GM12878 (cell line): ENCODE data around the gene ZBTB5. TPM values are rescaled to one million over a fixed set of nuclear protein-coding genes. Genes with fewer than 3 reads are reported as not detected.

Experiments used
- ATAC-seq: fragments of 200-7000 bp; cut with Tn5 transposase; 3 replicates; pipeline ENCODE4 v1.9.1; 2020; ENCODE audit warnings: mild to moderate bottlenecking, moderate library complexity
- BruUV-seq: library from RNA; stranded (reverse); fragments of 400-500 nt; replicated peaks from 2 replicates; lab custom pipeline; 2021; lab: Mats Ljungman, UMichigan
- CTCF ChIA-PET: fragments of 300-600 bp; sonication (Branson Sonifier 250); formaldehyde crosslinking; extraction: SDS; loops from one replicate; lab custom pipeline; 2021; ENCODE audit warnings: inconsistent platforms; lab: Yijun Ruan, JAX
- POLR2A ChIA-PET: fragments of 350-600 bp; formaldehyde crosslinking; extraction: SDS; loops from one replicate; lab custom pipeline; 2021; ENCODE audit warnings: inconsistent platforms; lab: Charles Lee
- RAD21 ChIA-PET: fragments of 300-600 bp; sonication (Branson Sonifier 250); formaldehyde crosslinking; loops from one replicate; lab custom pipeline; 2023; ENCODE audit warnings: antibody characterized with exemption; ENCODE audit not compliant: unreplicated experiment; lab: Charles Lee
- SMC1A ChIA-PET: fragments of 300-600 bp; sonication (Branson Sonifier 250); formaldehyde crosslinking; loops from one replicate; lab custom pipeline; 2023; ENCODE audit not compliant: unreplicated experiment, uncharacterized antibody; lab: Charles Lee
- DNase-seq: peaks from one replicate; pipeline ENCODE4 v3.0.0-alpha.2; 2011; ENCODE audit warnings: low read depth, low spot score
- FAIRE-seq: peaks from 3 replicates; lab custom pipeline; 2011; peaks lifted over from hg19 to GRCh38; lab: Jason Lieb, UNC
- H2AFZ ChIP-seq: 2 replicates; pipeline ENCODE4 v1.6.0; 2011; ENCODE audit warnings: low read depth, low read length, control low read depth; ENCODE audit not compliant: control insufficient read depth
- H3K27ac ChIP-seq: 2 replicates; pipeline ENCODE4 v1.5.1; 2011; ENCODE audit warnings: control low read depth; ENCODE audit not compliant: control insufficient read depth, insufficient read depth
- H3K27me3 ChIP-seq, 2 experiments: replicated peaks in 1 of 2; 2 replicates each; pipeline versions ENCODE4 v1.6.0 to v1.6.1; 2011; ENCODE audit warnings: low read length in 1 of 2; ENCODE audit not compliant: control insufficient read depth in 2 of 2, insufficient read depth in 2 of 2
- H3K36me3 ChIP-seq, 2 experiments: 2 replicates each; pipeline ENCODE4 v1.5.1; 2011; ENCODE audit warnings: low read length in 1 of 2; ENCODE audit not compliant: control insufficient read depth in 2 of 2, insufficient read depth in 2 of 2
- H3K4me1 ChIP-seq: 2 replicates; pipeline ENCODE4 v1.6.1; 2011; ENCODE audit warnings: mild to moderate bottlenecking, low read length, moderate library complexity, mixed read lengths; ENCODE audit not compliant: control insufficient read depth, insufficient read depth
- H3K4me2 ChIP-seq: 2 replicates; pipeline ENCODE4 v1.6.0; 2011; ENCODE audit warnings: control low read depth; ENCODE audit not compliant: control insufficient read depth, insufficient read depth
- H3K4me3 ChIP-seq: fragments of 200-600 bp; sonication (generic); 2 replicates; pipeline ENCODE4 v1.5.1; 2016
- H3K79me2 ChIP-seq: 2 replicates; pipeline ENCODE4 v1.6.0; 2011; ENCODE audit warnings: low read length; ENCODE audit not compliant: control insufficient read depth, insufficient read depth
- H3K9ac ChIP-seq: 2 replicates; pipeline ENCODE4 v1.8.0; 2011; ENCODE audit warnings: low read length, control low read depth, mixed read lengths; ENCODE audit not compliant: control insufficient read depth, insufficient read depth
- H3K9me3 ChIP-seq: replicated peaks from 3 replicates; pipeline ENCODE4 v1.5.1; 2011; ENCODE audit warnings: mild to moderate bottlenecking, low read length; ENCODE audit not compliant: control insufficient read depth, insufficient read depth
- H4K20me1 ChIP-seq: 2 replicates; pipeline ENCODE4 v1.6.0; 2011; ENCODE audit not compliant: control insufficient read depth, insufficient read depth
- ASH2L ChIP-seq: fragments of 300-600, 200-600 bp; sonication (generic); IDR thresholded peaks from 2 replicates; pipeline ENCODE4 v1.6.1; 2017; ENCODE audit warnings: low read depth, mild to moderate bottlenecking, borderline replicate concordance
- BACH1 ChIP-seq: fragments of 450-650 bp; IDR thresholded peaks from 2 replicates; pipeline ENCODE4 v1.6.1; 2017; ENCODE audit warnings: mild to moderate bottlenecking, borderline replicate concordance
- BCL11A ChIP-seq: IDR thresholded peaks from 2 replicates; pipeline ENCODE4 v1.6.1; 2011; ENCODE audit warnings: low read depth, low read length
- MYB ChIP-seq: fragments of 150-350 bp; IDR thresholded peaks from 2 replicates; pipeline ENCODE4 v1.6.1; 2014; ENCODE audit warnings: mild to moderate bottlenecking, low read depth, low read length, borderline replicate concordance
- NR2C1 ChIP-seq: fragments of 450-650 bp; IDR thresholded peaks from 2 replicates; pipeline ENCODE4 v1.6.1; 2017; ENCODE audit warnings: antibody characterized with exemption, mild to moderate bottlenecking, moderate library complexity
- RAD21 ChIP-seq: IDR thresholded peaks from 2 replicates; pipeline ENCODE4 v1.6.1; 2011; ENCODE audit warnings: mild to moderate bottlenecking, low read depth, low read length, moderate library complexity; ENCODE audit not compliant: insufficient read depth
- RCOR1 ChIP-seq: conservative IDR thresholded peaks from 2 replicates; pipeline ENCODE4 v1.6.1; 2012; ENCODE audit warnings: low read depth, low read length, improper control_type of control experiment
- SREBF2 ChIP-seq: IDR thresholded peaks from 2 replicates; pipeline ENCODE4 v1.6.1; 2012; ENCODE audit warnings: mild to moderate bottlenecking, low read length
- ZBED1 ChIP-seq: IDR thresholded peaks from 2 replicates; pipeline ENCODE4 v1.6.1; 2016; ENCODE audit warnings: borderline replicate concordance
- WGBS: methylation state at CpG from one replicate; pipeline ENCODE4 v1.1.6; 2016; ENCODE audit warnings: low lambda C conversion rate; ENCODE audit not compliant: insufficient replicate concordance, insufficient coverage; ENCODE audit errors: missing lambda C conversion rate; 5-methylcytosine and 5-hydroxymethylcytosine counted together
- in situ Hi-C: fragments of 300-500 bp; cut with MboI; formaldehyde crosslinking; loops from 9 replicates; pipeline ENCODE4 v1.14.3; 2018; ENCODE audit warnings: mixed read lengths
- intact Hi-C: fragments of 100-400 bp; cut with micrococcal nuclease; formaldehyde crosslinking; loops from one replicate; pipeline ENCODE4 v1.14.2; 2022; ENCODE audit not compliant: unreplicated experiment
- polyA plus RNA-seq, 11 experiments: library from polyadenylated mRNA; depleted of rRNA in 4 of 11; unstranded in 6 of 11; stranded (reverse) in 5 of 11; fragments of >200 nt; fragmentation: Nextera tagmentation in 4 of 11; fragmentation: Illumina TruSeq in 1 of 11; extraction: Ambion mirVana in 4 of 11; extraction: Trizol in 1 of 11; gene quantifications; 1 replicate in 1 of 11; 2 replicates in 10 of 11; pipeline versions ENCODE4 v1.2.1 to v1.2.3, GENCODE V29; 2011 to 2016; ENCODE audit warnings: inconsistent platforms in 2 of 11, missing spikeins in 2 of 11, low read depth in 1 of 11
- total RNA-seq, 4 experiments: library from RNA; depleted of rRNA in 3 of 4; stranded (reverse); fragments of >200 nt in 3 of 4; fragmentation: Illumina TruSeq in 1 of 4; extraction: Trizol in 1 of 4; gene quantifications; 2 replicates each; pipeline versions ENCODE4 v1.2.1 to v1.2.3, GENCODE V29; 2013 to 2021
- TF ChIP-seq, protein P1 (sequence below): IDR thresholded peaks from 2 replicates; pipeline ENCODE4 v1.6.1; 2011; ENCODE audit warnings: mild to moderate bottlenecking, low read depth, low read length, moderate library complexity; ENCODE audit not compliant: insufficient replicate concordance
- TF ChIP-seq, protein P2 (sequence below): fragments of 450-650 bp; IDR thresholded peaks from 2 replicates; pipeline ENCODE4 v1.6.1; 2016; ENCODE audit warnings: mild to moderate bottlenecking, moderate library complexity, borderline replicate concordance

ZBTB5 gene
- total and polyA plus RNA-seq, 10 of the 15 experiments (the other 5 are each of a cell fraction or from before 2014, with no cell fraction given) = 1.4 to 32.5 (median 12.1) TPM

DNA sequence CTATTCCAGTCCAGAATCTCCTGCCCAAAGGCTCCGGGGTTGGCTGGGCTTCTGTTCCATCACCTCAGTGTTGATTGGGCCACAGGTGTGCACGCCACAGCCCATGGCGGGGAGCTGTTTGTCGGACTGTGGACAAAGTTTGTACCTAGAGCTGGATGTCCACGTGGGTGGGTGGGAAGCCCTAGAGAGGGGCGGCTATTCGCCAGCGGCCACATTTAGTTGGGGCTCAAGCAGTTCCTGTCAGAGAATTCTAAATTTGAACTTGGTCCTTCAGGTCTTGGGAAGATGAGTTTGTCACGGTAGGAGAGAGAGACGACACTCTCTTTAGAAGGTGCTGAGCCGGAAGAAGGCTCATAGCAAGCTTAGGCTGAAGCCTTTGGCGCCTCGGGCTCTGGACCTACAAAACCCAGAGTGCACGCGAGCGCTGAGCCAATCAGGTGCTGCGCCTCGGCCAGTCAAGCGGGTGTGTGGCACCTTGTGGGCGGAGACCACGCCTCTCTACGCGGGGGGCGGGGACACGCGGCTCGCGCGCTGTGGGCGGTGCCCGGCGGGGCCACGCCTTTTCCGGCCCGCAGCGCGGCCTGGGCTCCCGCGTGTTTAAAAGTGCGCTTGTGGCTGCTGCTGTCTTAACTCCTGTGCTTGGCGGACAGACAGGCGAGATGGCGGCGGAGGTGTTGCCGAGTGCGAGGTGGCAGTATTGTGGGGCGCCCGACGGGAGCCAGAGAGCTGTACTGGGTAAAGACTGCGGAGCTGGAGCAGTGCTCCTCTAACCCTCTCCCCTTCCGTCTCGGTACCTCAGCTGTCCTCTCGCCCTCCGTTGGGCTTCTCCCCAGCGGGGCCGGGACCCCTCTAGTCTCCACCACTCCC, 20.4 kb upstream of the ZBTB5 start, which contains the start of gene POLR1E (continued):
- TF ChIP-seq BCL11A = no peak
- TF ChIP-seq MYB = no peak
- peak; percentile 35; the same call in 1 of the 2 replicates for TF ChIP-seq BACH1
- TF ChIP-seq ASH2L = peak; percentile 29; the same call in 1 of the 2 replicates
- no peak for TF ChIP-seq RCOR1
- no peak for TF ChIP-seq SREBF2
- no peak for TF ChIP-seq NR2C1
- TF ChIP-seq, all 136 proteins: peak for 43

DNA sequence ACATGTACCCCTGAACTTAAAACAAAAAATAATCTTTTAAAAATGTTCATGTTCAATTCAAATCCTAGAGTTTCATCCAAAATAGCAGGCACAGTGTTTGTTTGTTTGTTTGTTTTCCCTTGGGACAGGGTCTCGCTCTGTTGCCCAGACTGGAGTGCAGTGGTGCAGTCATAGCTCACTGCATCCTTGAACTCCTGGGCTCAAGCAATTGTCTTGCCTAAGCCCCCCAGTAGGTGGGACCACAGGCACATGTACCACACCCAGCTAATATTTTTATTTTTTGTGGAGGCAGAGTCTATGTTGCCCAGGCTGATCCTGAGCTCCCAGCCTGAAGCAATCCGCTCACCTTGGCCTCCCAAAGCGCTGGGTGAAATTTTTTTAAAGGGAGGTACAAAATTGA, 15.5 kb upstream of the ZBTB5 start:
- no TSS peak for BruUV-seq
- H4K20me1 ChIP-seq = no peaks in the 10 kb centered on the region
- no peaks in the 10 kb centered on the region for H3K36me3 ChIP-seq
- CTCF ChIA-PET = interaction anchor here (0.6 to 2.3 kb wide), 21 partner anchors 8 to 422 kb away, joined by 3 to 12 read pairs (median 3); partner anchors contain the start of genes FBXO10 and ZBTB5
- no peak for DNase-seq
- no peak overlapping the region for H2AFZ ChIP-seq
- TF ChIP-seq ZBED1 = no peak
- TF ChIP-seq, protein P1, sequence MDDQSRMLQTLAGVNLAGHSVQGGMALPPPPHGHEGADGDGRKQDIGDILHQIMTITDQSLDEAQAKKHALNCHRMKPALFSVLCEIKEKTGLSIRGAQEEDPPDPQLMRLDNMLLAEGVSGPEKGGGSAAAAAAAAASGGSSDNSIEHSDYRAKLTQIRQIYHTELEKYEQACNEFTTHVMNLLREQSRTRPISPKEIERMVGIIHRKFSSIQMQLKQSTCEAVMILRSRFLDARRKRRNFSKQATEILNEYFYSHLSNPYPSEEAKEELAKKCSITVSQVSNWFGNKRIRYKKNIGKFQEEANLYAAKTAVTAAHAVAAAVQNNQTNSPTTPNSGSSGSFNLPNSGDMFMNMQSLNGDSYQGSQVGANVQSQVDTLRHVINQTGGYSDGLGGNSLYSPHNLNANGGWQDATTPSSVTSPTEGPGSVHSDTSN = no peak
- TF ChIP-seq, protein P2, sequence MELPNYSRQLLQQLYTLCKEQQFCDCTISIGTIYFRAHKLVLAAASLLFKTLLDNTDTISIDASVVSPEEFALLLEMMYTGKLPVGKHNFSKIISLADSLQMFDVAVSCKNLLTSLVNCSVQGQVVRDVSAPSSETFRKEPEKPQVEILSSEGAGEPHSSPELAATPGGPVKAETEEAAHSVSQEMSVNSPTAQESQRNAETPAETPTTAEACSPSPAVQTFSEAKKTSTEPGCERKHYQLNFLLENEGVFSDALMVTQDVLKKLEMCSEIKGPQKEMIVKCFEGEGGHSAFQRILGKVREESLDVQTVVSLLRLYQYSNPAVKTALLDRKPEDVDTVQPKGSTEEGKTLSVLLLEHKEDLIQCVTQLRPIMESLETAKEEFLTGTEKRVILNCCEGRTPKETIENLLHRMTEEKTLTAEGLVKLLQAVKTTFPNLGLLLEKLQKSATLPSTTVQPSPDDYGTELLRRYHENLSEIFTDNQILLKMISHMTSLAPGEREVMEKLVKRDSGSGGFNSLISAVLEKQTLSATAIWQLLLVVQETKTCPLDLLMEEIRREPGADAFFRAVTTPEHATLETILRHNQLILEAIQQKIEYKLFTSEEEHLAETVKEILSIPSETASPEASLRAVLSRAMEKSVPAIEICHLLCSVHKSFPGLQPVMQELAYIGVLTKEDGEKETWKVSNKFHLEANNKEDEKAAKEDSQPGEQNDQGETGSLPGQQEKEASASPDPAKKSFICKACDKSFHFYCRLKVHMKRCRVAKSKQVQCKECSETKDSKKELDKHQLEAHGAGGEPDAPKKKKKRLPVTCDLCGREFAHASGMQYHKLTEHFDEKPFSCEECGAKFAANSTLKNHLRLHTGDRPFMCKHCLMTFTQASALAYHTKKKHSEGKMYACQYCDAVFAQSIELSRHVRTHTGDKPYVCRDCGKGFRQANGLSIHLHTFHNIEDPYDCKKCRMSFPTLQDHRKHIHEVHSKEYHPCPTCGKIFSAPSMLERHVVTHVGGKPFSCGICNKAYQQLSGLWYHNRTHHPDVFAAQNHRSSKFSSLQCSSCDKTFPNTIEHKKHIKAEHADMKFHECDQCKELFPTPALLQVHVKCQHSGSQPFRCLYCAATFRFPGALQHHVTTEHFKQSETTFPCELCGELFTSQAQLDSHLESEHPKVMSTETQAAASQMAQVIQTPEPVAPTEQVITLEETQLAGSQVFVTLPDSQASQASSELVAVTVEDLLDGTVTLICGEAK = no peak
- peak; percentile 25; the same call in 1 of the 2 replicates for TF ChIP-seq RAD21
- TF ChIP-seq, all 136 proteins: peak for 1
- no peak overlapping the region for H3K27ac ChIP-seq
- H3K4me1 ChIP-seq = peaks cover 5% of the 10 kb centered on the region; the same call in 1 of the 2 replicates
- no peak overlapping the region for H3K4me2 ChIP-seq
- WGBS = 51% methylated on average over 3 of the region's 3 CpGs
- in situ Hi-C loops = loop anchor here (5.0 to 25.0 kb wide), 2 partner anchors 112 to 532 kb away; partner anchors contain the start of gene TOMM5
- H3K9ac ChIP-seq = no peak overlapping the region
- H3K4me3 ChIP-seq = no peak overlapping the region
- ChIA-PET RAD21 (interaction anchor here (1.0 to 1.9 kb wide), 4 partner anchors 10 to 262 kb away, joined by 3 to 4 read pairs (median 4); no protein-coding TSS in a partner anchor), SMC1A (interaction anchor here (0.8 to 3.3 kb wide), 6 partner anchors 15 to 422 kb away, joined by 3 to 10 read pairs (median 4); partner anchors contain the start of gene ZBTB5), POLR2A (no interaction called here)
- intact Hi-C loops = loop anchor here (5.0 to 10.0 kb wide), 2 partner anchors 304 to 422 kb away; partner anchors contain the start of genes EXOSC3 and SLC25A51
- FAIRE-seq = no peak
- H3K9me3 ChIP-seq = no peaks in the 10 kb centered on the region
- H3K79me2 ChIP-seq = peaks cover 2% of the 10 kb centered on the region
- H3K27me3 ChIP-seq = peaks cover 0 to 2% of the 10 kb centered on the region in 2 experiments; a peak in 1 of 4 replicates
- ATAC-seq = no peak
